H7 (cell line): ENCODE data around the gene RAD51B. TPM values are rescaled to one million over a fixed set of nuclear protein-coding genes. Genes with fewer than 3 reads are reported as not detected.
A peak's percentile ranks its signal among the peaks of the same experiment; 100 is the strongest.
"Not testable (repeated sequence)": the region's sequence is repeated elsewhere in the genome, so short reads cannot be mapped to it uniquely, and the experiment has no call there.

ENCODE experiments used
- DNase-seq: peaks from one replicate; pipeline ENCODE4 v3.0.0; 2012
- H3K27me3 ChIP-seq: 2 replicates; pipeline ENCODE4 v1.6.0; 2011; ENCODE audit warnings: mild to moderate bottlenecking, low read length; ENCODE audit not compliant: control insufficient read depth, insufficient read depth
- H3K36me3 ChIP-seq: replicated peaks from 2 replicates; pipeline ENCODE4 v1.5.1; 2011; ENCODE audit warnings: low read length; ENCODE audit not compliant: control insufficient read depth, insufficient read depth
- H3K4me3 ChIP-seq: 2 replicates; pipeline ENCODE4 v1.5.1; 2011; ENCODE audit warnings: low read depth, mild to moderate bottlenecking, control low read depth, low read length, moderate library complexity; ENCODE audit not compliant: insufficient read depth
- total RNA-seq: library from RNA; depleted of rRNA; stranded (reverse); fragments of >200 nt; shearing (Covaris generic); gene quantifications from 2 replicates; pipeline ENCODE4 v1.2.3, GENCODE V29; 2014

RAD51B gene
- total RNA-seq, 1 experiment from 2014 or later = 9.6 TPM

GRCh38 chr14:68279437-68279720 lies 459.8 kb downstream of the RAD51B start:
- Histone ChIP-seq H3K4me3 (no peak overlapping the region), H3K27me3 (no peaks in the 10 kb centered on the region), H3K36me3 (no peaks in the 10 kb centered on the region)
- DNase-seq = no peak

GRCh38 chr14:68279777-68280233 lies 460.2 kb downstream of the RAD51B start:
- no peaks in the 10 kb centered on the region for H3K27me3 ChIP-seq
- H3K4me3 ChIP-seq = no peak overlapping the region
- H3K36me3 ChIP-seq = no peaks in the 10 kb centered on the region
- DNase-seq = no peak

- Histone ChIP-seq H3K36me3 (no peaks in the 10 kb centered on the region), H3K27me3 (no peaks in the 10 kb centered on the region), H3K4me3 (no peak overlapping the region)
- DNase-seq = no peak
Measured at GRCh38 chr14:68281497-68281896, 461.9 kb downstream of the RAD51B start.

GRCh38 chr14:68282479-68283377 lies 463.1 kb downstream of the RAD51B start:
- no peaks in the 10 kb centered on the region for H3K36me3 ChIP-seq
- no peaks in the 10 kb centered on the region for H3K27me3 ChIP-seq
- no peak for DNase-seq
- no peak overlapping the region for H3K4me3 ChIP-seq

- no peak for DNase-seq
- no peak overlapping the region for H3K4me3 ChIP-seq
- no peaks in the 10 kb centered on the region for H3K27me3 ChIP-seq
- H3K36me3 ChIP-seq = no peaks in the 10 kb centered on the region
Measured at GRCh38 chr14:68283378-68284123, 464.0 kb downstream of the RAD51B start.

- no peak for DNase-seq
- no peaks in the 10 kb centered on the region for H3K27me3 ChIP-seq
Measured at GRCh38 chr14:68284333-68284732, 464.8 kb downstream of the RAD51B start.

GRCh38 chr14:68284834-68285233 lies 465.3 kb downstream of the RAD51B start:
- H3K27me3 ChIP-seq = no peaks in the 10 kb centered on the region
- DNase-seq = no peak
- no peaks in the 10 kb centered on the region for H3K36me3 ChIP-seq

More at GRCh38 chr14:68284333-68284732, 464.8 kb downstream of the RAD51B start:
- no peak overlapping the region for H3K4me3 ChIP-seq
- H3K36me3 ChIP-seq = no peaks in the 10 kb centered on the region

GRCh38 chr14:68285421-68286179 lies 466.0 kb downstream of the RAD51B start:
- H3K27me3 ChIP-seq = no peaks in the 10 kb centered on the region
- DNase-seq = no peak
- H3K4me3 ChIP-seq = no peak overlapping the region
- no peaks in the 10 kb centered on the region for H3K36me3 ChIP-seq

More at GRCh38 chr14:68284834-68285233, 465.3 kb downstream of the RAD51B start:
- H3K4me3 ChIP-seq = no peak overlapping the region

- Histone ChIP-seq H3K27me3 (no peaks in the 10 kb centered on the region), H3K36me3 (no peaks in the 10 kb centered on the region), H3K4me3 (no peak overlapping the region)
- DNase-seq = no peak
Measured at GRCh38 chr14:68286667-68287066, 467.1 kb downstream of the RAD51B start.

- not testable (repeated sequence) for H3K4me3 ChIP-seq, DNase-seq, H3K36me3 ChIP-seq, H3K27me3 ChIP-seq
Measured at GRCh38 chr14:68289452-68289851, 469.9 kb downstream of the RAD51B start.

- Histone ChIP-seq H3K27me3 (no peaks in the 10 kb centered on the region), H3K36me3 (no peaks in the 10 kb centered on the region), H3K4me3 (no peak overlapping the region)
- DNase-seq = peak; percentile 35
Measured at GRCh38 chr14:68291820-68292219, 472.2 kb downstream of the RAD51B start.

GRCh38 chr14:68292441-68293215 lies 473.0 kb downstream of the RAD51B start:
- Histone ChIP-seq H3K36me3 (no peaks in the 10 kb centered on the region), H3K4me3 (no peak overlapping the region), H3K27me3 (no peaks in the 10 kb centered on the region)
- no peak for DNase-seq

GRCh38 chr14:68293404-68293803 lies 473.8 kb downstream of the RAD51B start:
- Histone ChIP-seq H3K27me3 (no peaks in the 10 kb centered on the region), H3K4me3 (no peak overlapping the region), H3K36me3 (no peaks in the 10 kb centered on the region)
- DNase-seq = no peak

GRCh38 chr14:68295316-68295816 lies 475.8 kb downstream of the RAD51B start:
- H3K36me3 ChIP-seq = no peaks in the 10 kb centered on the region
- H3K27me3 ChIP-seq = no peaks in the 10 kb centered on the region
- no peak overlapping the region for H3K4me3 ChIP-seq
- peak; percentile 9 for DNase-seq
